Hepatocyte (in vitro differentiated cells): ENCODE data around the gene RPGR. TPM values are rescaled to one million over a fixed set of nuclear protein-coding genes. Genes with fewer than 3 reads are reported as not detected.

Experiments
- DNase-seq: peaks from one replicate; pipeline ENCODE4 v3.0.0-alpha.2; 2016; ENCODE audit warnings: low spot score
- H2AFZ ChIP-seq: fragments of 200-600 bp; sonication (generic); 2 replicates; pipeline ENCODE4 v1.6.0; 2016; ENCODE audit warnings: antibody characterized with exemption, mild to moderate bottlenecking
- H3K27ac ChIP-seq: fragments of 200-600 bp; sonication (generic); 2 replicates; pipeline ENCODE4 v1.5.1; 2016; ENCODE audit warnings: mild to moderate bottlenecking
- H3K27me3 ChIP-seq: fragments of 200-600 bp; sonication (generic); 2 replicates; pipeline ENCODE4 v1.6.1; 2016
- H3K36me3 ChIP-seq: fragments of 200-600 bp; sonication (generic); replicated peaks from 2 replicates; pipeline ENCODE4 v1.5.1; 2016; ENCODE audit warnings: low read depth; ENCODE audit not compliant: insufficient read depth
- H3K4me1 ChIP-seq: fragments of 200-600 bp; sonication (generic); 2 replicates; pipeline ENCODE4 v1.5.1; 2016; ENCODE audit warnings: mild to moderate bottlenecking, moderate library complexity; ENCODE audit not compliant: insufficient read depth
- H3K4me2 ChIP-seq: fragments of 200-600 bp; sonication (generic); 2 replicates; pipeline ENCODE4 v1.6.0; 2016
- H3K4me3 ChIP-seq: fragments of 200-600 bp; sonication (generic); 2 replicates; pipeline ENCODE4 v1.5.1; 2016; ENCODE audit warnings: mild to moderate bottlenecking
- H3K79me2 ChIP-seq: fragments of 200-600 bp; sonication (generic); 2 replicates; pipeline ENCODE4 v1.6.0; 2017; ENCODE audit warnings: mild to moderate bottlenecking
- H3K9me2 ChIP-seq: fragments of 200-600 bp; sonication (generic); replicated peaks from 2 replicates; pipeline ENCODE4 v1.6.0; 2017; ENCODE audit warnings: mild to moderate bottlenecking; ENCODE audit not compliant: insufficient read depth
- H3K9me3 ChIP-seq: fragments of 200-600 bp; sonication (generic); 2 replicates; pipeline ENCODE4 v1.5.1; 2016; ENCODE audit warnings: low read depth, mild to moderate bottlenecking
- H4K20me1 ChIP-seq: fragments of 200-600 bp; sonication (generic); 2 replicates; pipeline ENCODE4 v1.6.0; 2016; ENCODE audit warnings: mild to moderate bottlenecking; ENCODE audit not compliant: insufficient read depth, poor library complexity, severe bottlenecking
- CTCF ChIP-seq: fragments of 200-600 bp; sonication (generic); IDR thresholded peaks from 2 replicates; pipeline ENCODE4 v1.5.1; 2016; ENCODE audit warnings: antibody characterized with exemption, mild to moderate bottlenecking; ENCODE audit not compliant: poor library complexity
- EZH2 ChIP-seq: fragments of 200-600 bp; sonication (generic); IDR thresholded peaks from 2 replicates; pipeline ENCODE4 v1.6.1; 2016; ENCODE audit warnings: antibody characterized with exemption, mild to moderate bottlenecking, borderline replicate concordance
- EZH2phosphoT487 ChIP-seq: fragments of 200-600 bp; sonication (generic); IDR thresholded peaks from one replicate; pipeline ENCODE4 v1.6.1; 2018; ENCODE audit warnings: antibody characterized with exemption, mild to moderate bottlenecking, low read depth, moderate library complexity; ENCODE audit not compliant: unreplicated experiment, severe bottlenecking
- WGBS: methylation state at CpG from one replicate; pipeline ENCODE4 v1.1.6; 2016; ENCODE audit warnings: low lambda C conversion rate; ENCODE audit errors: missing lambda C conversion rate; 5-methylcytosine and 5-hydroxymethylcytosine counted together
- polyA plus RNA-seq: library from polyadenylated mRNA; unstranded; fragments of >200 nt; fragmentation: Nextera tagmentation; extraction: Ambion mirVana; gene quantifications from 2 replicates; pipeline ENCODE4 v1.2.1, GENCODE V29; 2016
- total RNA-seq: library from RNA; depleted of rRNA; stranded (reverse); fragments of >200 nt; gene quantifications from 2 replicates; pipeline ENCODE4 v1.2.3, GENCODE V29; 2014

Gene RPGR
- total and polyA plus RNA-seq, 2 experiments from 2014 or later, result 7.2 to 15.9 TPM

- no peaks in the 10 kb centered on the region for H4K20me1 ChIP-seq
- no peaks in the 10 kb centered on the region for H3K36me3 ChIP-seq
- H3K9me2 ChIP-seq, result no peaks in the 10 kb centered on the region
- H3K4me2 ChIP-seq, result no peak overlapping the region
- DNase-seq, result no peak
- H3K79me2 ChIP-seq, result no peaks in the 10 kb centered on the region
- H3K4me3 ChIP-seq, result no peak overlapping the region
- TF ChIP-seq EZH2, result no peak
- TF ChIP-seq EZH2phosphoT487, result no peak
- TF ChIP-seq CTCF, result no peak
- no peaks in the 10 kb centered on the region for H3K9me3 ChIP-seq
- no peak overlapping the region for H2AFZ ChIP-seq
- WGBS, result 66% methylated on average over 6 of the region's 6 CpGs
- no peaks in the 10 kb centered on the region for H3K4me1 ChIP-seq
- no peak overlapping the region for H3K27ac ChIP-seq
- no peaks in the 10 kb centered on the region for H3K27me3 ChIP-seq
These were observed 90.3 kb downstream of the RPGR start for GRCh38 chrX:38236901-38237615.

GRCh38 chrX:38233891-38234667 is 93.2 kb downstream of the RPGR start:
- no peaks in the 10 kb centered on the region for H3K27me3 ChIP-seq
- H3K9me3 ChIP-seq, result no peaks in the 10 kb centered on the region
- TF ChIP-seq EZH2, result no peak
- TF ChIP-seq CTCF, result no peak
- no peak for TF ChIP-seq EZH2phosphoT487
- WGBS, result 59% methylated on average over 3 of the region's 3 CpGs
- no peaks in the 10 kb centered on the region for H3K36me3 ChIP-seq
- H3K4me2 ChIP-seq, result no peak overlapping the region
- DNase-seq, result no peak
- H2AFZ ChIP-seq, result no peak overlapping the region
- no peaks in the 10 kb centered on the region for H3K79me2 ChIP-seq
- H4K20me1 ChIP-seq, result no peaks in the 10 kb centered on the region
- no peaks in the 10 kb centered on the region for H3K9me2 ChIP-seq
- no peak overlapping the region for H3K4me3 ChIP-seq
- peak overlapping the region; percentile 71 for H3K27ac ChIP-seq
- H3K4me1 ChIP-seq, result no peaks in the 10 kb centered on the region

GRCh38 chrX:38232079-38232686 is 95.1 kb downstream of the RPGR start:
- Histone ChIP-seq H2AFZ (no peak overlapping the region), H3K4me1 (no peaks in the 10 kb centered on the region), H3K9me2 (no peaks in the 10 kb centered on the region), H3K9me3 (no peaks in the 10 kb centered on the region), H3K4me3 (no peak overlapping the region), H3K27ac (peak overlapping the region; percentile 34), H3K27me3 (no peaks in the 10 kb centered on the region), H3K79me2 (no peaks in the 10 kb centered on the region), H4K20me1 (no peaks in the 10 kb centered on the region), H3K36me3 (no peaks in the 10 kb centered on the region), H3K4me2 (no peak overlapping the region)
- 57% methylated on average over 3 of the region's 3 CpGs for WGBS
- no peak for DNase-seq
- no peak for TF ChIP-seq EZH2
- TF ChIP-seq CTCF, result no peak
- no peak for TF ChIP-seq EZH2phosphoT487
